HepG2 (cell line): ENCODE data around the gene TUBGCP4. TPM values are rescaled to one million over a fixed set of nuclear protein-coding genes. Genes with fewer than 3 reads are reported as not detected.

ENCODE experiments used
- ATAC-seq: fragments of 200-7000 bp; cut with Tn5 transposase; 3 replicates; pipeline ENCODE4 v1.9.1; 2020; ENCODE audit warnings: mild to moderate bottlenecking, moderate library complexity
- BruUV-seq: library from RNA; stranded (reverse); fragments of 400-500 nt; replicated peaks from 2 replicates; lab custom pipeline; 2021; lab: Mats Ljungman, UMichigan
- CTCF ChIA-PET: fragments of 300-600 bp; formaldehyde crosslinking; extraction: SDS; loops from one replicate; lab custom pipeline; 2021; ENCODE audit warnings: low total read pairs, inconsistent platforms, low intra/inter-chr PET ratio; lab: Yijun Ruan, JAX
- POLR2A ChIA-PET: fragments of 350-600 bp; sonication (Branson Sonifier 250); formaldehyde crosslinking; loops from one replicate; lab custom pipeline; 2020; ENCODE audit warnings: antibody characterized with exemption, inconsistent platforms; lab: Yijun Ruan, JAX
- DNase-seq: peaks from one replicate; pipeline ENCODE4 v3.0.0-alpha.2; 2015; ENCODE audit warnings: low spot score
- FAIRE-seq: peaks from 3 replicates; lab custom pipeline; 2011; peaks lifted over from hg19 to GRCh38; lab: Jason Lieb, UNC
- H2AFZ ChIP-seq: one replicate; pipeline ENCODE4 v1.6.1; 2011; ENCODE audit warnings: low read length, inconsistent platforms
- H3K27ac ChIP-seq: fragments of 300-600 bp; 3 replicates; pipeline ENCODE4 v1.8.0; 2011; ENCODE audit warnings: mixed run types, mild to moderate bottlenecking, mixed read lengths, low read length, inconsistent platforms; ENCODE audit not compliant: insufficient read depth; ENCODE audit errors: extremely low read length
- H3K27me3 ChIP-seq, 2 experiments: fragments of 200-600 bp in 1 of 2; 2 replicates in 1 of 2; 3 replicates in 1 of 2; pipeline versions ENCODE4 v1.6.0 to v1.8.0; 2011; ENCODE audit warnings: low read length in 2 of 2, mild to moderate bottlenecking in 2 of 2, moderate library complexity in 2 of 2, inconsistent platforms in 1 of 2; ENCODE audit not compliant: insufficient read depth in 2 of 2, control insufficient read depth in 1 of 2
- H3K36me3 ChIP-seq, 2 experiments: fragments of 200-600 bp in 1 of 2; replicated peaks in 1 of 2; 2 replicates in 1 of 2; 3 replicates in 1 of 2; pipeline versions ENCODE4 v1.5.1 to v1.8.0; 2011; ENCODE audit warnings: low read length in 2 of 2, inconsistent platforms in 1 of 2; ENCODE audit not compliant: insufficient read depth in 2 of 2, control insufficient read depth in 1 of 2
- H3K4me1 ChIP-seq: 2 replicates; pipeline ENCODE4 v1.5.1; 2012; ENCODE audit warnings: low read length, inconsistent platforms; ENCODE audit not compliant: insufficient read depth
- H3K4me2 ChIP-seq: 2 replicates; pipeline ENCODE4 v1.6.0; 2011; ENCODE audit warnings: low read depth, low read length, inconsistent platforms
- H3K4me3 ChIP-seq, 3 experiments: fragments of 200-600 bp in 1 of 3; sonication (generic), shearing (Covaris generic) in 1 of 3; replicated peaks in 1 of 3; 2 replicates each; pipeline ENCODE4 v1.5.1; 2011 to 2016; ENCODE audit warnings: low read length in 3 of 3, inconsistent platforms in 2 of 3, low read depth in 2 of 3, mild to moderate bottlenecking in 2 of 3, control low read depth in 1 of 3, mixed read lengths in 1 of 3; ENCODE audit not compliant: insufficient read depth in 1 of 3
- H3K79me2 ChIP-seq: one replicate; pipeline ENCODE4 v1.6.1; 2011; ENCODE audit warnings: low read length, inconsistent platforms; ENCODE audit not compliant: insufficient read depth
- H3K9ac ChIP-seq: 2 replicates; pipeline ENCODE4 v1.6.0; 2011; ENCODE audit warnings: mild to moderate bottlenecking, low read depth, low read length, inconsistent platforms; ENCODE audit not compliant: insufficient read depth
- H3K9me3 ChIP-seq: 2 replicates; pipeline ENCODE4 v1.5.1; 2012; ENCODE audit warnings: mild to moderate bottlenecking, low read length
- H4K20me1 ChIP-seq: 2 replicates; pipeline ENCODE4 v1.6.0; 2011; ENCODE audit warnings: inconsistent platforms, mild to moderate bottlenecking, low read length, moderate library complexity; ENCODE audit not compliant: insufficient read depth
- KDM6A ChIP-seq: IDR thresholded peaks from 2 replicates; pipeline ENCODE4 v1.6.1; 2016; ENCODE audit warnings: low read depth
- WGBS: methylation state at CpG from one replicate; pipeline ENCODE4 v1.1.6; 2017; ENCODE audit warnings: low lambda C conversion rate; 5-methylcytosine and 5-hydroxymethylcytosine counted together
- in situ Hi-C: cut with HindIII; loops from 2 replicates; pipeline ENCODE4 v1.10.0; 2017; ENCODE audit warnings: low pct_unique_long_range_greater_than_20kb; ENCODE audit not compliant: extremely low pct_ligation_motif_present
- intact Hi-C: fragments of 100-400 bp; cut with micrococcal nuclease; formaldehyde crosslinking; loops from one replicate; pipeline ENCODE4 v1.10.0; 2022; ENCODE audit not compliant: unreplicated experiment
- polyA plus RNA-seq, 8 experiments: library from polyadenylated mRNA; depleted of rRNA in 3 of 8; stranded (reverse) in 7 of 8; unstranded in 1 of 8; fragments of >200 nt; fragmentation: Illumina TruSeq in 4 of 8; extraction: Trizol in 4 of 8; gene quantifications; 2 replicates each; pipeline versions ENCODE4 v1.2.1 to v1.2.3, GENCODE V29; 2011 to 2016; ENCODE audit warnings: low read depth in 4 of 8, missing spikeins in 1 of 8, mixed read lengths in 1 of 8; ENCODE audit not compliant: insufficient read depth in 1 of 8
- total RNA-seq, 5 experiments: library from RNA; depleted of rRNA; stranded (reverse); fragments of >200 nt; fragmentation: Illumina TruSeq; extraction: Trizol; gene quantifications; 2 replicates each; pipeline ENCODE4 v1.2.3, GENCODE V29; 2016; ENCODE audit warnings: low read depth in 1 of 5
- TF ChIP-seq, protein P1 (sequence below): sonication (generic); formaldehyde crosslinking; IDR thresholded peaks from 2 replicates; pipeline ENCODE4 v1.4.0; 2020; ENCODE audit warnings: missing genetic modification reagents, borderline replicate concordance
- TF ChIP-seq, protein P2 (sequence below): sonication (generic); formaldehyde crosslinking; IDR thresholded peaks from 2 replicates; pipeline ENCODE4 v1.4.0; 2020; ENCODE audit warnings: missing genetic modification reagents
- TF ChIP-seq, protein P3 (sequence below): sonication (generic); formaldehyde crosslinking; IDR thresholded peaks from 2 replicates; pipeline ENCODE4 v1.5.0; 2020; ENCODE audit warnings: mild to moderate bottlenecking, missing genetic modification reagents

Gene TUBGCP4
- total and polyA plus RNA-seq, 2 of the 13 experiments (the other 11 are each of a cell fraction or from before 2014, with no cell fraction given): 15.0 to 20.5 TPM

DNA sequence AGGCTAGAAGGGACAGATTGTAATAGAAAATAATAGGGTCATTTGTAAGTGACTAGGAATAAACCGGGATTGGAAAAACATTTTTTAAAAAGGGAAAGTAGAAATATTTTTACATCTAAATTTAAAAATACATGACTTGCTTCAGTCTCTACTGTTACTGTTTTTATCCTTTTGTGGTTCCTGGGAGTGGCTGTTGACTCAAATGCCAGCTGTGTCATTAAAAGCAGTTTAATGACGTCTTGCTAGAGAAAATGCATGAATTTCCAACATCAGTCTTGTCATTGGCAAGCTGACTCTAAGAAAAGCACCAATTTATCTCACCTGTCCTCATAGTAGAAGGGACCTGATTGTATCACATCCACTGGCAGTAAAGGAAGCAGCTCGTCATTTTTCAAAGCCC lies 23.8 kb upstream of the TUBGCP4 start (continued):
- TF ChIP-seq, protein P1, sequence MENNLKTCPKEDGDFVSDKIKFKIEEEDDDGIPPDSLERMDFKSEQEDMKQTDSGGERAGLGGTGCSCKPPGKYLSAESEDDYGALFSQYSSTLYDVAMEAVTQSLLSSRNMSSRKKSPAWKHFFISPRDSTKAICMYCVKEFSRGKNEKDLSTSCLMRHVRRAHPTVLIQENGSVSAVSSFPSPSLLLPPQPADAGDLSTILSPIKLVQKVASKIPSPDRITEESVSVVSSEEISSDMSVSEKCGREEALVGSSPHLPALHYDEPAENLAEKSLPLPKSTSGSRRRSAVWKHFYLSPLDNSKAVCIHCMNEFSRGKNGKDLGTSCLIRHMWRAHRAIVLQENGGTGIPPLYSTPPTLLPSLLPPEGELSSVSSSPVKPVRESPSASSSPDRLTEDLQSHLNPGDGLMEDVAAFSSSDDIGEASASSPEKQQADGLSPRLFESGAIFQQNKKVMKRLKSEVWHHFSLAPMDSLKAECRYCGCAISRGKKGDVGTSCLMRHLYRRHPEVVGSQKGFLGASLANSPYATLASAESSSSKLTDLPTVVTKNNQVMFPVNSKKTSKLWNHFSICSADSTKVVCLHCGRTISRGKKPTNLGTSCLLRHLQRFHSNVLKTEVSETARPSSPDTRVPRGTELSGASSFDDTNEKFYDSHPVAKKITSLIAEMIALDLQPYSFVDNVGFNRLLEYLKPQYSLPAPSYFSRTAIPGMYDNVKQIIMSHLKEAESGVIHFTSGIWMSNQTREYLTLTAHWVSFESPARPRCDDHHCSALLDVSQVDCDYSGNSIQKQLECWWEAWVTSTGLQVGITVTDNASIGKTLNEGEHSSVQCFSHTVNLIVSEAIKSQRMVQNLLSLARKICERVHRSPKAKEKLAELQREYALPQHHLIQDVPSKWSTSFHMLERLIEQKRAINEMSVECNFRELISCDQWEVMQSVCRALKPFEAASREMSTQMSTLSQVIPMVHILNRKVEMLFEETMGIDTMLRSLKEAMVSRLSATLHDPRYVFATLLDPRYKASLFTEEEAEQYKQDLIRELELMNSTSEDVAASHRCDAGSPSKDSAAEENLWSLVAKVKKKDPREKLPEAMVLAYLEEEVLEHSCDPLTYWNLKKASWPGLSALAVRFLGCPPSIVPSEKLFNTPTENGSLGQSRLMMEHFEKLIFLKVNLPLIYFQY (CRISPR knock-in tag): no peak

DNA sequence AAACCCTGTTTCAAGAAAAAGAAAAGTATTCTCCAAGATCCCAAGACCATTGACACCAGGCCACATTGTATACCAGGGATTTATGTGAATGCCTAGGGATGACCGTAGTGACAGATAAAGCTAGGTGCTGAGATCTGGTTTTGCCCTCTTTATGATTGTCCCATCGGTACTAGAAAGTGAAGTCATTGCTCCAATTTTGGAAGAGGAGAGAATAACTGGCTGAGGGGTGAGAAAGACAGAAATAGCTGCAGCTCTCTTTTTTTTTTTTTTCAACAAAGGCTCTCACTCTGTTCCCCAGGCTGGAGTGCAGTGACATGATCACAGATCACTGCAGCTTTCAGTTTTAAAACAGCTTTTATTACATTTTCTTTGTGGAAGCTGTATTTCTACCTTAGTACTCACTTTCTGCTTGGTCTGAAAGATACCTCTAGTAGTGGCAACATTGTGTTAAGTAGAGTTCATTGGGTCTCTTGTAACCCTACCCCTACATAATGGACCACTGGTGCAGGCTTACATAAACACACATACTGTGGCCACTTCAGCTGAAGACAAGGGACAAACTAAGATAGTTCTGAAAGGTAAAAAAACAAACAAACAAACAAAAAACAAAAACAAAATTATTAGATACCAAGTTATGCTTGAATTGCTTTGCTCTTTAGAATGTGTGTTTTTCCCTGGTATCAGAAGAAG lies 18.1 kb upstream of the TUBGCP4 start:
- no peak overlapping the region for H3K4me3 ChIP-seq
- TF ChIP-seq, protein P2, sequence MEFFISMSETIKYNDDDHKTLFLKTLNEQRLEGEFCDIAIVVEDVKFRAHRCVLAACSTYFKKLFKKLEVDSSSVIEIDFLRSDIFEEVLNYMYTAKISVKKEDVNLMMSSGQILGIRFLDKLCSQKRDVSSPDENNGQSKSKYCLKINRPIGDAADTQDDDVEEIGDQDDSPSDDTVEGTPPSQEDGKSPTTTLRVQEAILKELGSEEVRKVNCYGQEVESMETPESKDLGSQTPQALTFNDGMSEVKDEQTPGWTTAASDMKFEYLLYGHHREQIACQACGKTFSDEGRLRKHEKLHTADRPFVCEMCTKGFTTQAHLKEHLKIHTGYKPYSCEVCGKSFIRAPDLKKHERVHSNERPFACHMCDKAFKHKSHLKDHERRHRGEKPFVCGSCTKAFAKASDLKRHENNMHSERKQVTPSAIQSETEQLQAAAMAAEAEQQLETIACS (CRISPR knock-in tag): no peak
- TF ChIP-seq, protein P3, sequence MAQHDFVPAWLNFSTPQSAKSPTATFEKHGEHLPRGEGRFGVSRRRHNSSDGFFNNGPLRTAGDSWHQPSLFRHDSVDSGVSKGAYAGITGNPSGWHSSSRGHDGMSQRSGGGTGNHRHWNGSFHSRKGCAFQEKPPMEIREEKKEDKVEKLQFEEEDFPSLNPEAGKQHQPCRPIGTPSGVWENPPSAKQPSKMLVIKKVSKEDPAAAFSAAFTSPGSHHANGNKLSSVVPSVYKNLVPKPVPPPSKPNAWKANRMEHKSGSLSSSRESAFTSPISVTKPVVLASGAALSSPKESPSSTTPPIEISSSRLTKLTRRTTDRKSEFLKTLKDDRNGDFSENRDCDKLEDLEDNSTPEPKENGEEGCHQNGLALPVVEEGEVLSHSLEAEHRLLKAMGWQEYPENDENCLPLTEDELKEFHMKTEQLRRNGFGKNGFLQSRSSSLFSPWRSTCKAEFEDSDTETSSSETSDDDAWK (CRISPR knock-in tag): no peak
- TF ChIP-seq KDM6A (CRISPR knock-in tag): no peak
- no peaks in the 10 kb centered on the region for H3K9me3 ChIP-seq
- in situ Hi-C loops: no loop called here
- H2AFZ ChIP-seq: no peak overlapping the region
- H3K27me3 ChIP-seq: no peaks in the 10 kb centered on the region
- intact Hi-C loops: no loop called here
- no peak for FAIRE-seq
- no peak for DNase-seq
- WGBS: 97% methylated on average over 2 of the region's 2 CpGs
- ChIA-PET CTCF (no interaction called here), POLR2A (no interaction called here)
- ATAC-seq: no peak
- no peaks in the 10 kb centered on the region for H3K79me2 ChIP-seq
- H4K20me1 ChIP-seq: no peaks in the 10 kb centered on the region
- H3K27ac ChIP-seq: no peak overlapping the region
- no TSS peak for BruUV-seq
- H3K36me3 ChIP-seq: peaks cover 3 to 28% of the 10 kb centered on the region in 2 experiments; a peak in 3 of 5 replicates
- no peak overlapping the region for H3K9ac ChIP-seq
- H3K4me2 ChIP-seq: no peak overlapping the region
- H3K4me1 ChIP-seq: no peaks in the 10 kb centered on the region
